Neural cell (in vitro differentiated cells): ENCODE results near the gene ST6GALNAC2. TPM values are rescaled to one million over a fixed set of nuclear protein-coding genes. Genes with fewer than 3 reads are reported as not detected.

Experiments used
- H2AFZ ChIP-seq: fragments of 200-600, 300-800 bp; sonication (generic), shearing (Covaris generic); 2 replicates; pipeline ENCODE4 v1.6.0; 2014; ENCODE audit warnings: low read depth, mild to moderate bottlenecking, antibody characterized with exemption, low read length, moderate library complexity
- H3F3A ChIP-seq: fragments of 200-600 bp; shearing (Covaris generic); 2 replicates; pipeline ENCODE4 v1.6.1; 2016; ENCODE audit warnings: mild to moderate bottlenecking, moderate library complexity, mixed read lengths, antibody characterized with exemption, low read length; ENCODE audit not compliant: insufficient read depth, poor library complexity, severe bottlenecking
- H3K27ac ChIP-seq: fragments of 200-600, 300-800 bp; sonication (generic), shearing (Covaris generic); 2 replicates; pipeline ENCODE4 v1.5.1; 2014; ENCODE audit warnings: mild to moderate bottlenecking, low read length, moderate library complexity
- H3K27me3 ChIP-seq: fragments of 300-800, 200-600 bp; sonication (generic), shearing (Covaris generic); 2 replicates; pipeline ENCODE4 v1.6.0; 2014; ENCODE audit warnings: mild to moderate bottlenecking, low read depth, low read length, moderate library complexity; ENCODE audit not compliant: insufficient read depth
- H3K36me3 ChIP-seq: fragments of 300-800, 200-600 bp; sonication (generic), shearing (Covaris generic); 2 replicates; pipeline ENCODE4 v1.5.1; 2014; ENCODE audit warnings: mild to moderate bottlenecking, antibody characterized with exemption, low read length, moderate library complexity; ENCODE audit not compliant: insufficient read depth
- H3K4me2 ChIP-seq: fragments of 300-800, 200-600 bp; sonication (generic), shearing (Covaris generic); 2 replicates; pipeline ENCODE4 v1.6.0; 2014; ENCODE audit warnings: mild to moderate bottlenecking, low read length
- H3K4me3 ChIP-seq: fragments of 300-800, 200-600 bp; sonication (generic), shearing (Covaris generic); 2 replicates; pipeline ENCODE4 v1.5.1; 2014; ENCODE audit warnings: mild to moderate bottlenecking, low read length, moderate library complexity
- H3K79me2 ChIP-seq: fragments of 200-600 bp; shearing (Covaris generic); replicated peaks from 2 replicates; pipeline ENCODE4 v1.6.0; 2014; ENCODE audit warnings: mild to moderate bottlenecking, low read length, moderate library complexity; ENCODE audit not compliant: insufficient read depth
- H3K9ac ChIP-seq: fragments of 300-800, 200-600 bp; sonication (generic), shearing (Covaris generic); 2 replicates; pipeline ENCODE4 v1.6.1; 2016; ENCODE audit warnings: mild to moderate bottlenecking, low read length, mixed read lengths
- H3K9me2 ChIP-seq: fragments of 200-600 bp; shearing (Covaris generic); 2 replicates; pipeline ENCODE4 v1.6.1; 2016; ENCODE audit warnings: mild to moderate bottlenecking, low read length, mixed read lengths; ENCODE audit not compliant: insufficient read depth
- H3K9me3 ChIP-seq: fragments of 200-600, 300-800 bp; sonication (generic), shearing (Covaris generic); 2 replicates; pipeline ENCODE4 v1.6.1; 2016; ENCODE audit warnings: mild to moderate bottlenecking, mixed run types, low read length, moderate library complexity, mixed read lengths
- H4K20me1 ChIP-seq: fragments of 200-600 bp; shearing (Covaris generic); 2 replicates; pipeline ENCODE4 v1.6.1; 2016; ENCODE audit warnings: mild to moderate bottlenecking, mixed run types; ENCODE audit not compliant: insufficient read depth
- EP300 ChIP-seq: fragments of 450-650 bp; conservative IDR thresholded peaks from 2 replicates; pipeline ENCODE4 v1.6.1; 2014; ENCODE audit warnings: antibody characterized with exemption, mild to moderate bottlenecking, moderate library complexity; ENCODE audit not compliant: poor library complexity, severe bottlenecking
- EZH2 ChIP-seq: fragments of 200-600, 300-800 bp; shearing (Covaris generic), sonication (generic); IDR thresholded peaks from 2 replicates; pipeline ENCODE4 v1.6.1; 2014; ENCODE audit warnings: antibody characterized with exemption, low read length, borderline replicate concordance, mild to moderate bottlenecking; ENCODE audit not compliant: insufficient read depth, poor library complexity, severe bottlenecking
- MXI1 ChIP-seq: fragments of 450-650 bp; conservative IDR thresholded peaks from 2 replicates; pipeline ENCODE4 v1.6.1; 2014; ENCODE audit warnings: antibody characterized with exemption, mild to moderate bottlenecking; ENCODE audit not compliant: poor library complexity, severe bottlenecking
- POLR2AphosphoS5 ChIP-seq: IDR thresholded peaks from 2 replicates; pipeline ENCODE4 v1.6.1; 2012
- RAD21 ChIP-seq: fragments of 450-650 bp; conservative IDR thresholded peaks from 2 replicates; pipeline ENCODE4 v1.6.1; 2014; ENCODE audit warnings: antibody characterized with exemption, mild to moderate bottlenecking, moderate library complexity
- REST ChIP-seq: IDR thresholded peaks from 2 replicates; pipeline ENCODE4 v1.6.1; 2012; ENCODE audit warnings: borderline replicate concordance
- SMC3 ChIP-seq: fragments of 450-650 bp; conservative IDR thresholded peaks from 2 replicates; pipeline ENCODE4 v1.6.1; 2014; ENCODE audit warnings: antibody characterized with exemption, mild to moderate bottlenecking, moderate library complexity; ENCODE audit not compliant: poor library complexity
- TAF1 ChIP-seq: IDR thresholded peaks from 2 replicates; pipeline ENCODE4 v1.6.1; 2012; ENCODE audit warnings: low read depth
- polyA plus RNA-seq: library from polyadenylated mRNA; depleted of rRNA; stranded (reverse); fragments of >200 nt; gene quantifications from 2 replicates; pipeline ENCODE4 v1.2.3, GENCODE V29; 2014
- TF ChIP-seq, protein P1 (sequence below): fragments of 450-650 bp; IDR thresholded peaks from 2 replicates; pipeline ENCODE4 v1.5.1; 2014; ENCODE audit warnings: antibody characterized with exemption, mild to moderate bottlenecking, moderate library complexity; ENCODE audit not compliant: poor library complexity, severe bottlenecking

ST6GALNAC2 gene
- polyA plus RNA-seq, 1 donor from 2014 or later: not detected

DNA sequence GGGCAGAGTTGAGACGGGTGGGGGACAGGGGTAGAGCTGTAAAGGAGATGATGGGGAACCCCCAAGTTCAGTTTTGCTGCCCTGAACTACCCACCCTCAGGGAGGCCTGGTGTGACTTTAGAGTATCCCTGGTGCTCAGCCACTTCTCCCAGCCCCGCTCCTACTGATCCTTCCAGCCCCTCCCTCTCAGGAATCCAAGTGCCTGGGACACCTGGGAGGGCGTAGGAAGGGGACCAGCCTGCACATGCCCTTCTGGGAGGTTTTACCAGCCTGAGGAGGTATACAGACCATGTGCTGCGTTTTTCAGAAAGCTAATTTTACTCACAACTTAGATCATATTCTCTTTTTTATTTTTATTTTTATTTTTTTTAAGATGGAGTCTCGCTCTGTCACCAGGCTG, 4.1 kb downstream of the ST6GALNAC2 start:
- no peaks in the 10 kb centered on the region for H4K20me1 ChIP-seq
- H3K9me2 ChIP-seq: no peaks in the 10 kb centered on the region
- no peak overlapping the region for H3K4me2 ChIP-seq
- H3K36me3 ChIP-seq: no peaks in the 10 kb centered on the region
- TF ChIP-seq TAF1 (no peak), MXI1 (no peak), RAD21 (no peak), EP300 (no peak), EZH2 (no peak), POLR2AphosphoS5 (no peak), SMC3 (no peak), REST (no peak)
- TF ChIP-seq, protein P1, sequence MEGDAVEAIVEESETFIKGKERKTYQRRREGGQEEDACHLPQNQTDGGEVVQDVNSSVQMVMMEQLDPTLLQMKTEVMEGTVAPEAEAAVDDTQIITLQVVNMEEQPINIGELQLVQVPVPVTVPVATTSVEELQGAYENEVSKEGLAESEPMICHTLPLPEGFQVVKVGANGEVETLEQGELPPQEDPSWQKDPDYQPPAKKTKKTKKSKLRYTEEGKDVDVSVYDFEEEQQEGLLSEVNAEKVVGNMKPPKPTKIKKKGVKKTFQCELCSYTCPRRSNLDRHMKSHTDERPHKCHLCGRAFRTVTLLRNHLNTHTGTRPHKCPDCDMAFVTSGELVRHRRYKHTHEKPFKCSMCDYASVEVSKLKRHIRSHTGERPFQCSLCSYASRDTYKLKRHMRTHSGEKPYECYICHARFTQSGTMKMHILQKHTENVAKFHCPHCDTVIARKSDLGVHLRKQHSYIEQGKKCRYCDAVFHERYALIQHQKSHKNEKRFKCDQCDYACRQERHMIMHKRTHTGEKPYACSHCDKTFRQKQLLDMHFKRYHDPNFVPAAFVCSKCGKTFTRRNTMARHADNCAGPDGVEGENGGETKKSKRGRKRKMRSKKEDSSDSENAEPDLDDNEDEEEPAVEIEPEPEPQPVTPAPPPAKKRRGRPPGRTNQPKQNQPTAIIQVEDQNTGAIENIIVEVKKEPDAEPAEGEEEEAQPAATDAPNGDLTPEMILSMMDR: no peak
- peaks cover 36% of the 10 kb centered on the region for H3K27me3 ChIP-seq
- H2AFZ ChIP-seq: no peak overlapping the region
- no peak overlapping the region for H3K4me3 ChIP-seq
- no peaks in the 10 kb centered on the region for H3F3A ChIP-seq
- H3K79me2 ChIP-seq: no peaks in the 10 kb centered on the region
- H3K27ac ChIP-seq: no peak overlapping the region
- no peaks in the 10 kb centered on the region for H3K9me3 ChIP-seq
- H3K9ac ChIP-seq: no peak overlapping the region

DNA sequence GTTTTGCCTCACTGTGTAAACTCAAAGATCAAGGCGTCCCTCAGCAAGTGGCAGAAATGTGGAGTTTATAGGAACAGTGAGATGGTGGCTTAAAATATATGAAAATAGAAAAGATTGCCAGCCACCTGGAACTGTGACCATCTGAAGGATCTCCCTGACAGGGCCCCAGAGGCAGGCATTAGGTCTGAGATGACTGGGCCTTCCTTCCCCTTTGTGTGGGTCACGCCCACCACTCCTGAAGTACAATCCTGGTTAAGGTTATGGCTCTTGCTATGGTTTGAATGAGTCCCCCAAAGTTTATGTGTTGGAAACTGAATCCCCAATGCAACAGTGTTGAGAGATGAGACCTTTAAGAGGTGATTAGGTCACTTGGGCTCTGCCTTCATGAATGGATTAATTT, 6.4 kb downstream of the ST6GALNAC2 start:
- H3K4me3 ChIP-seq: no peak overlapping the region
- H3K4me2 ChIP-seq: no peak overlapping the region
- H3F3A ChIP-seq: no peaks in the 10 kb centered on the region
- H3K9ac ChIP-seq: no peak overlapping the region
- H4K20me1 ChIP-seq: no peaks in the 10 kb centered on the region
- H2AFZ ChIP-seq: no peak overlapping the region
- no peaks in the 10 kb centered on the region for H3K36me3 ChIP-seq
- TF ChIP-seq, protein P1: no peak
- TF ChIP-seq RAD21 (no peak), SMC3 (no peak), EZH2 (no peak), EP300 (no peak), REST (no peak), POLR2AphosphoS5 (no peak), TAF1 (no peak), MXI1 (no peak)
- no peaks in the 10 kb centered on the region for H3K79me2 ChIP-seq
- H3K27ac ChIP-seq: no peak overlapping the region
- H3K9me3 ChIP-seq: no peaks in the 10 kb centered on the region
- no peaks in the 10 kb centered on the region for H3K9me2 ChIP-seq
- peaks cover 14% of the 10 kb centered on the region for H3K27me3 ChIP-seq
